NCI-H1105 treated with DMSO at 0.1 percent for 48 hours (cell line): Measurements from ENCODE around the gene TNFSF15.

Experiments used
- DNase-seq: peaks from one replicate; lab custom pipeline; 2025; lab: John Stamatoyannopoulos, UW

The TNFSF15 gene

GRCh38 chr9:114825126-114825795, 19.4 kb upstream of the TNFSF15 start:
- no peak for DNase-seq

- no peak for DNase-seq
Observed at GRCh38 chr9:114824110-114824509, 18.3 kb upstream of the TNFSF15 start.

- DNase-seq = no peak
Observed at GRCh38 chr9:114823441-114823840, 17.6 kb upstream of the TNFSF15 start.

GRCh38 chr9:114822708-114823107, 16.9 kb upstream of the TNFSF15 start:
- DNase-seq = no peak

- DNase-seq = no peak
Observed at GRCh38 chr9:114820776-114821501, 15.1 kb upstream of the TNFSF15 start.

- no peak for DNase-seq
Observed at GRCh38 chr9:114818178-114818577, 12.3 kb upstream of the TNFSF15 start.

- DNase-seq = no peak
Observed at GRCh38 chr9:114813717-114814418, 8.0 kb upstream of the TNFSF15 start.

- DNase-seq = peak; percentile 27
Observed at GRCh38 chr9:114811966-114812636, 6.3 kb upstream of the TNFSF15 start.

- no peak for DNase-seq
Observed at GRCh38 chr9:114811301-114811700, 5.5 kb upstream of the TNFSF15 start.

GRCh38 chr9:114810614-114811013, 4.8 kb upstream of the TNFSF15 start:
- no peak for DNase-seq

- DNase-seq = no peak
Observed at GRCh38 chr9:114806526-114806900, 674 bp upstream of the TNFSF15 start.

GRCh38 chr9:114804505-114804904, 1.3 kb downstream of the TNFSF15 start:
- no peak for DNase-seq

- no peak for DNase-seq
Observed at GRCh38 chr9:114803479-114804265, 2.2 kb downstream of the TNFSF15 start.

GRCh38 chr9:114799925-114800324, 5.9 kb downstream of the TNFSF15 start:
- DNase-seq = no peak

GRCh38 chr9:114799441-114799840, 6.4 kb downstream of the TNFSF15 start:
- DNase-seq = no peak

- DNase-seq = peak; percentile 84
Observed at GRCh38 chr9:114798780-114799427, 6.9 kb downstream of the TNFSF15 start.

GRCh38 chr9:114798101-114798500, 7.7 kb downstream of the TNFSF15 start:
- DNase-seq = no peak

- no peak for DNase-seq
Observed at GRCh38 chr9:114792396-114792795, 13.4 kb downstream of the TNFSF15 start.

- DNase-seq = no peak
Observed at GRCh38 chr9:114791736-114792135, 14.1 kb downstream of the TNFSF15 start.

GRCh38 chr9:114791312-114791711, 14.5 kb downstream of the TNFSF15 start:
- DNase-seq = no peak

- DNase-seq = no peak
Observed at GRCh38 chr9:114790521-114790920, 15.3 kb downstream of the TNFSF15 start.
